ENCODE data around the gene FAM47E.

DNA sequence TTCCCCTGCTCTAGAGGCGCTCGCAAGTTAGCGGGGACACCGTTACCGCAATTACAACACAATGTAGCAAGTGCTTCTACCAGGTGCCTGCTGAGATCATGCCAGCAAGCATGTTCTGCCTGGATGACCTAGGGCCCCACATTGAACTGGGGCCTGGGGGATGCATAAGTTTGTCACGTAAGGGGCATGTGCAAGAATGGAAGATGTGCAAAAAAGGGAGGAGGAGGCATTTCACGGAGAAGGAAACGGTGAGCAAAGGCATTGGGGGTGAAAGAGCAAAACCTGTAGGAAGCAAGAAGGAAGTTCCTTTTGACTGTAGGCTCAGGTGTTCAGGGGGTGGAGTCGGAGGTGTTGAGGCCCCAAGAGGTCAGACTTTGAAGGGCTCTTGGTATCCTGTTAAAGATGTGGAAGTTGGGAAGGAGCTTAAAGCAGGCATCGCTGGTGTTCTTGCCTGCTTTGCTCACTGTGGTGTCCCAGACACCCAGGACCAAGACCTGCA is 37.3 kb upstream of the FAM47E start:
- TF ChIP-seq CTCF (tag by site-specific recombination; IDR thresholded peaks at IDR 0.05) (no peak), ZNF24 (tag by site-specific recombination; IDR thresholded peaks at IDR 0.05) (no peak), ZNF580 (tag by site-specific recombination; IDR thresholded peaks at IDR 0.05) (no peak), ZNF10 (tag by site-specific recombination; IDR thresholded peaks at IDR 0.05) (no peak), ZNF274 (IDR thresholded peaks at IDR 0.05; ENCODE audit: low read length) (no peak), ZNF274 (tag by site-specific recombination; IDR thresholded peaks at IDR 0.05; ENCODE audit: borderline replicate concordance) (no peak), ZNF140 (tag by site-specific recombination; IDR thresholded peaks at IDR 0.05) (no peak), PRDM1 (tag by site-specific recombination; IDR thresholded peaks at IDR 0.05) (no peak), TRIM28 (IDR thresholded peaks at IDR 0.05; ENCODE audit: borderline replicate concordance, low read length) (no peak)

Data from HEK293 (cell line).